Measurements from ENCODE around the gene SERTAD2.

The SERTAD2 gene

DNA sequence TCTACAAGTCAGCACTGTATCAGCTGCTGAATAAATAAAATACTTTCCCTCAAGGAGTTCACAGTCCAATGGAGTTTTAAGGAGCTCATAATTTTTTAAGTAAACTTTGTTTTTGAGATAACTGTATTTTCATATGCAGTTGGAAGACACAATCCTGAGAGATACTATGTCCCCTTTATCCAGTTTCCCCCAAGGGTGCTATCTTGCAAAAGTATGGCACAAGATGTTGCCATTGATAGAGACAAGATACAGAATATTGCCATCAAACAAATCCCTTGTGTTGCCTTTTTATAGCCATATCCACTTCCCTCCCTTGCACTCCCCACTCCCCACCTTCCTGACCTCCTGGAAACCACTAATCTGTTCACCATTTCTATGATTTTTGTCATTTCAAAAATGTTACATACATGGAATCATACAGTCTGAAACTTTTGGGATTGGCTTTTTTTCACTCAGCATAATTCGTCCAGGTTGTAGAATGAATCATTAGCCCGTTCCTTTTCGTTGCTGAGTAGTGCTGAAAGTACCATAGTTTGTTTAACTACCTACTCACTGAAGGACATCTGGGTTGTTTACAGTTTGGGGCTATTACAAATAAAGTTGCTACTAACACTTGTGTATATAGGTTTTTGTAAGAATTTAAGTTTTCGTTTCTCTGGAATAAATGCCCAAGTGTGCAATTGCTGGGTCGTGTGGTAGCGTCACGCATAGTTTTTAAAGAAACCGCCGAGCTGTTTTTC is 30.2 kb upstream of the SERTAD2 start:
- no peak for TF ChIP-seq ZNF274 (IDR thresholded peaks at IDR 0.05; ENCODE audit: low read depth, low read length)

DNA sequence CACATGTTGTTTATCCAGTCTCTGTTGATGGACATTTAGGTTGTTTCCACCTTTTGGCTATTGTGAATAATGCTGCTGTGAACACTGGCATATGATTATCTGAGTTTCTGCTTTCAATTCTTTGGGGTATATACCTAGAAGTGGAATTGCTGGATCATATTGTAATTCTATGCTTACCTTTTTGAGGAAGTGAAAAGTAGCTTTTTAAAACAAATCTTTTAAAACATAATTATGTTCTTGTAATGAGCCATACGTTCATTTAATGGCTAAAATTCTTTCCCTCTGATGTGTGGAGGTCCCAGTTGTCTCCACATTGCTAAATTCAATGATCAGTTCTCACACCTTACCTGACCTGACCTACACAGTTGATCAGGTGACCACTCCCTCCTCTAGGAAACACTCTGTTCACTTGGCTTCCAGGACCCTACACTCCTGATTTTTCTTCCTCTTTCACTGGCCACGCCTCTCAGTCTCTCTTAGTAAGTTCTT is 27.8 kb upstream of the SERTAD2 start:
- no peak overlapping the region for H3K4me3 ChIP-seq (ENCODE audit: low read length)
- TF ChIP-seq ZNF274 (IDR thresholded peaks at IDR 0.05; ENCODE audit: low read depth, low read length): no peak

More for the DNA sequence above, 30.2 kb upstream of the SERTAD2 start:
- no peak overlapping the region for H3K4me3 ChIP-seq (ENCODE audit: low read length)

DNA sequence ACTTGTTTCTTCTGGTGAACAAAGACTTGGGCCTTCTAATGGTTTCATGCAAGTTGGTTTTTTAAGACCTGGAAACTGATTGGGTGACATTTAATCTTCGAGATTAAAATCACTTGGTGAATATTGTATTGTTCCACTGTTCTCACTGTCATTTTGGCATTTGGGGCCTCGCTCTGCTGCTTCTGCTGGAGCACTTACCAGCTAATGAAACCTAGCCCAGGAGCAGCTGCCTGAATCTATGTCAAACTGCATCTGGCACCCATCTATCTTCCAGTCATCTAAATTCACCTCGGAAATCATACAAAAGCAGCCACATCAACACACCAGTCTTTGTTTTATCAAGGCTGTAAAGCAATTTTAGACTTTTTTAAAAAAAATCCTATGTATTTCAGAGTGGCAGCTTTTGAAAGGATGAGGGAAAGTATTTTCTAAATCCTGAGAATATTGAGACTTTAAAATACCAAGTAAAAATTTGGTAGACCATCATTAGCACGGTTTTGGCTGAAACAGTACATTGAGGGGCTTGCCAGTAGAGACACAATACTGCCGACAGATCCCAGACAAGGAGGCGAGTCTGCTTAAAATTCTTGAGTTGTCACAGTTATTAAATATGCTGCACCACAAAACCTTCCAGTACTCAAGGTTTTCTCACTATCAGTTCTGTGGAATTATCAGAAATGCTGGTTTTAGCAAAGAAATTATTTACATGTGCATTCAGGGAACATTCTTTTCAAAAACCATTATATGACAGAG is 26.1 kb upstream of the SERTAD2 start:
- no peak for TF ChIP-seq ZNF274 (IDR thresholded peaks at IDR 0.05; ENCODE audit: low read depth, low read length)
- H3K4me3 ChIP-seq (ENCODE audit: low read length): no peak overlapping the region

DNA sequence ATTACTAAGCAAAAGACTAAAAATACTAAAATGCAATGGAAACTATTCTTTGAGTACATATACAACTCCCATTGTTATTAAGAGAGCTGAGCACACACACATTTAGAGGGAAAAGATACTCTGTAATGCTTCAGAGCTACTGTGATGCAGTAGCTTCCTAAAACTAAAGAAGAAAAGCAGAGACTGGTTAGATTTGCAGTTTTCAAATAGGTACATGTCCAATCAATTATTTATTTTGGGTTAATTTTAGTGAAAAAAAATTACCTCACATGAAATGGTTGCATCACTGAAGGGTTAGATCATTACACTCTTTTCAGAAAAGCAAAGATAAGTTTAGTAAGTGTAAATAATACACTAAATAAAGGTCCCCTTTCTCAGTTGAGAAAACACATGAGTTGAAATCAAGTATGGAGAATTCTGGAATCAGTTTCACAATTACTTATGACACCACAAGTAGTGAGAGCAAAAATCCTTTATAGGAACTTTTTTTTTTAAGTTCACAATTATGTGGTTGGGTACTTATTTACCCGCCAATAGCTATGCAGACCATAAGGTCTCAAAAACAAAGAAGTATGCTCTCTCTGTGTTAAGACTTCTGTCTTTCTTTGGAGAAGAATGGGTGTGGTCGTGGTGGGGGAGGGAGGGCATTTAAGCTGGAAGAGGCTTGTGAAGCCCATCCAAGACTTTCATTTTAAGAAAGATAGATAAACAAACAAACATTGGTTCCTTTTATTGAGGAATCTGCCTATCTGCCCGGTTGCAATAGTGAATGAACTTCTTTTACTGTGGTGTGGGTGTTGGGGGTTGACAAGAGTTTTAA is 25.3 kb upstream of the SERTAD2 start:
- no peak overlapping the region for H3K4me3 ChIP-seq (ENCODE audit: low read length)
- no peak for TF ChIP-seq ZNF274 (IDR thresholded peaks at IDR 0.05; ENCODE audit: low read depth, low read length)

DNA sequence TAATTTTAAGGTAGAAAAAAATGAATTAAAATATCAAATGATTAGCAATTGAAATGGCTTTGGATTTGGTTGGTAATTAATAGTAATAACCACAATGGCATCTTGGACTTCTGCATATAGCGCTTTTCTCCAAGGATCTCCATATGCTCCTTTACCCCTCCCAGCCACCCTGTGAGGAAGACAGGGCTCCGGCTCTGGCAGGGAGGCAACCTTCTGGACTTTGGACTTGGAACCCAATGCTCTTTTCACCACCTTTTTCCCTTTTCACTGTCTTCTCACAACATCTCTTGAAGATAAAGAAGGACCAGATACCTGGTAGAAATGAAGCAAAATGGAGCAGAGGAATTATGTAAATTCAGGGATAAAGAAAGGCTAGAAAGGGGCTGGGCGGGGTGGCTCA is 23.8 kb upstream of the SERTAD2 start:
- TF ChIP-seq ZNF274 (IDR thresholded peaks at IDR 0.05; ENCODE audit: low read depth, low read length): no peak
- H3K4me3 ChIP-seq (ENCODE audit: low read length): no peak overlapping the region

DNA sequence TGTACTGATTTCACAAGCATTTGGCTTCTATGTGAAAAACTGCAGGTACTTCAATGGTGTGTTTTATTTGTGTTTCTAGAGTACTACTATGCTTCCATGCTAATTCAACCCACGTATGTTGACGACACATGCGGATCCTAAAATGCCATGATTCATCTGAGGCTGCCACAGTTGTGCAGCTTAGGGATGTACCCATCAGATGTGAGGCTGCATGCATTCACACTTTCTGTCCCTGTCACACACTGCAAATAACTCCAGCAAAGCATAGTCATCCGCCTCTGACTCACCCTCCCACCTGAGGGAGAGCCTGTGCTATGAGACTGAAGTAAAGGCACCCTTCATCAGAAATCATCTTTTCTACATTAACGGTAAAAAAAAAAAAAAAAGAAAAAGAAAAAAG is 22.1 kb upstream of the SERTAD2 start:
- TF ChIP-seq ZNF274 (IDR thresholded peaks at IDR 0.05; ENCODE audit: low read depth, low read length): no peak
- H3K4me3 ChIP-seq (ENCODE audit: low read length): no peak overlapping the region

DNA sequence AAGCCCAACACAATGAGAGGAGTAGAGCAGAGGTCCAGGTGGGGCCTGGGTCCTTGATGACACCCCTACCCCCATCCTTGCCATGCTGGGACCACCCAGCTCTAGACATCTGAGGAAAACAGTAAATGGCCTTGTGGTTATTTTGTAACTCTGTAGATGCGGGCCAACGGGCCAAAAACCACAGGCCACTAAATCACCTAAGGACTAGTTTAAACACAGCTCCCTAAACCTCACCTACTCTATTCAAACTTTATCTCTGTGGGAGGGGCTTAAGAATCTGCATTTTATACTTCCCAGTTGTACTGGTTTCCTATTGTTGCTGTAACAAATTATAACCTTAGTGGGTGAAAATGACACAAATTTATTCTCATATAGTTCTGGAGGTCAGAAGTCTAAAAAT is 19.0 kb upstream of the SERTAD2 start:
- H3K4me3 ChIP-seq (ENCODE audit: low read length): no peak overlapping the region
- no peak for TF ChIP-seq ZNF274 (IDR thresholded peaks at IDR 0.05; ENCODE audit: low read depth, low read length)

GRCh38 chr2:64670047-64670446 is 16.3 kb upstream of the SERTAD2 start:
- no peak overlapping the region for H3K4me3 ChIP-seq (ENCODE audit: low read length)
- no peak for TF ChIP-seq ZNF274 (IDR thresholded peaks at IDR 0.05; ENCODE audit: low read depth, low read length)

GRCh38 chr2:64669288-64669687 is 15.6 kb upstream of the SERTAD2 start:
- TF ChIP-seq ZNF274 (IDR thresholded peaks at IDR 0.05; ENCODE audit: low read depth, low read length): no peak
- no peak overlapping the region for H3K4me3 ChIP-seq (ENCODE audit: low read length)

- no peak overlapping the region for H3K4me3 ChIP-seq (ENCODE audit: low read length)
- no peak for TF ChIP-seq ZNF274 (IDR thresholded peaks at IDR 0.05; ENCODE audit: low read depth, low read length)
These were observed 14.8 kb upstream of the SERTAD2 start for GRCh38 chr2:64668542-64668941.

DNA sequence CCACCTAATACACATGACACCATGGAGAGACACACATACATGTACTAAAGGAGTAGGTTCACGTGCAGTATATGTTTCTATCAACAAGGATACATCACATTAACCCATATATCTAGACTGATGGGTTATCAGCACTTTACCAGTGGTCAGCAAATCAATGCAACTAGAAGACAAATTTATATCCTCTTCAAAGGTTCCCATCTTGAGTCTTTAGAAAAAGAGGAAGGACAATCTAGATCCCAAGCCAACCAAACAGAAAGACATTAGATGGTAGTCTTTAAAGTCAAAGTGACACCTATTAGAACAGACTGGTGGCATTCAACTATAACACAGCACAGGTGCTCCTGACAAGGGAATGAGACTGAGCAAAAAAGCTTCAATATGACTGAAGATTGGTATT is 13.8 kb upstream of the SERTAD2 start:
- no peak for TF ChIP-seq ZNF274 (IDR thresholded peaks at IDR 0.05; ENCODE audit: low read depth, low read length)
- no peak overlapping the region for H3K4me3 ChIP-seq (ENCODE audit: low read length)

DNA sequence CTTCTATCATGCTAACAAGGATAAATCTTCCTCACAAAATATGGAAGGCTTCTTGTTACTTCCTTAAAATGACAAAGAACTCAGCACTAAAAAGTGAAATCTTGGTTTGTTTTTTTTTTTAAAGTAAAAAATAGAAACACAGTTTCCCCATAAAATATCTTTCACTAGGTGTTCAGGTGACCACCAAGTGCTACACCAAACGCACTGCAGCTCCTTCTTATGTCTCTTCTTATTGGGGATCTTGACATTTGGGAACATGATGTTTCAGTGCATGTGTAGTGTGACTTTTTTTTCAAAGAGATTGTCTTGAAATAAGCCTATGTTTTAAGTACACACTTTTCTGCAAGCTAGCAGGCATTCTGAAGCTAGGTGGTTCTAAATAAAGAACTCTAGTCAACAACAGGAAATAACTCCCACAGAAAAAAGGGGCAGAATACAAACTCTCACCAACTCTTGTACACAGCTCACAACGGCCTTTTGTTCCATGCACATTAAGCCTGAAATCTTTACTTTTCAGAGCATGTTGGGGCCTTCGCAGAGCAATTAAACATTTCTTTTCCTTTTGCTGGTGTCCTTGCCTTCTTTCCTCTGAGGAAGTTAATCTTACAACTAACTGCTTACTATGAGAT is 13.2 kb upstream of the SERTAD2 start:
- no peak for TF ChIP-seq ZNF274 (IDR thresholded peaks at IDR 0.05; ENCODE audit: low read depth, low read length)
- no peak overlapping the region for H3K4me3 ChIP-seq (ENCODE audit: low read length)

GRCh38 chr2:64665709-64666108 is 12.0 kb upstream of the SERTAD2 start:
- no peak for TF ChIP-seq ZNF274 (IDR thresholded peaks at IDR 0.05; ENCODE audit: low read depth, low read length)

GRCh38 chr2:64663402-64663801 is 9.7 kb upstream of the SERTAD2 start:
- TF ChIP-seq ZNF274 (IDR thresholded peaks at IDR 0.05; ENCODE audit: low read depth, low read length): no peak
- no peak overlapping the region for H3K4me3 ChIP-seq (ENCODE audit: low read length)

More at GRCh38 chr2:64665709-64666108, 12.0 kb upstream of the SERTAD2 start:
- no peak overlapping the region for H3K4me3 ChIP-seq (ENCODE audit: low read length)

Data from GM08714 (cell line).